ENCODE measurements around the gene MXD3.
"Not testable (repeated sequence)": the region's sequence is repeated elsewhere in the genome, so short reads cannot be mapped to it uniquely, and the experiment has no call there.

MXD3 gene

GRCh38 chr5:177311723-177312648 is at the start of gene MXD3:
TSS of gene MXD3 (minus strand) at chr5:177311898. CDS start at chr5:177311830, 68 bp downstream.
- DNase-seq: peak; percentile 91

- DNase-seq: not testable (repeated sequence)
These were observed 49.0 kb upstream of the MXD3 start for GRCh38 chr5:177360740-177361139.

- DNase-seq: no peak
These were observed 48.2 kb upstream of the MXD3 start for GRCh38 chr5:177359860-177360259.

- DNase-seq: no peak
These were observed 47.8 kb upstream of the MXD3 start for GRCh38 chr5:177359451-177359851.

- DNase-seq: no peak
These were observed 46.7 kb upstream of the MXD3 start for GRCh38 chr5:177358370-177358819.

GRCh38 chr5:177357459-177358351 is 46.0 kb upstream of the MXD3 start, which contains the start of gene RGS14:
TSS of gene RGS14 (plus strand) at chr5:177357924. CDS start at chr5:177358025, 101 bp downstream.
- no peak for DNase-seq

- DNase-seq: no peak
These were observed 45.4 kb upstream of the MXD3 start for GRCh38 chr5:177357146-177357458.

- DNase-seq: no peak
These were observed 45.0 kb upstream of the MXD3 start for GRCh38 chr5:177356746-177357145.

GRCh38 chr5:177355868-177356168 is 44.1 kb upstream of the MXD3 start:
- no peak for DNase-seq

- DNase-seq: no peak
These were observed 43.6 kb upstream of the MXD3 start for GRCh38 chr5:177355162-177355867.

- DNase-seq: no peak
These were observed 43.0 kb upstream of the MXD3 start for GRCh38 chr5:177354711-177355110.

- DNase-seq: no peak
These were observed 42.6 kb upstream of the MXD3 start for GRCh38 chr5:177354256-177354655.

GRCh38 chr5:177353093-177353492 is 41.4 kb upstream of the MXD3 start:
- no peak for DNase-seq

GRCh38 chr5:177351392-177352329 is 40.0 kb upstream of the MXD3 start, which contains the start of gene LMAN2:
TSS of gene LMAN2 (minus strand) at chr5:177351668. CDS start at chr5:177351647, 21 bp downstream.
- peak; percentile 55 for DNase-seq

- DNase-seq: no peak
These were observed 39.2 kb upstream of the MXD3 start for GRCh38 chr5:177350776-177351391.

GRCh38 chr5:177349762-177350161 is 38.1 kb upstream of the MXD3 start:
- DNase-seq: no peak

GRCh38 chr5:177349362-177349647 is 37.6 kb upstream of the MXD3 start:
- no peak for DNase-seq

GRCh38 chr5:177347699-177348098 is 36.0 kb upstream of the MXD3 start:
- DNase-seq: no peak

- DNase-seq: no peak
These were observed 35.1 kb upstream of the MXD3 start for GRCh38 chr5:177346820-177347219.

- DNase-seq: no peak
These were observed 33.2 kb upstream of the MXD3 start for GRCh38 chr5:177344891-177345290.

GRCh38 chr5:177343777-177344176 is 32.1 kb upstream of the MXD3 start:
- DNase-seq: no peak

GRCh38 chr5:177343000-177343399 is 31.3 kb upstream of the MXD3 start:
- not testable (repeated sequence) for DNase-seq
